Epithelial cell of proximal tubule (primary cell): ENCODE results near the gene GSAP. TPM values are rescaled to one million over a fixed set of nuclear protein-coding genes. Genes with fewer than 3 reads are reported as not detected.

Source experiments
- DNase-seq: peaks from one replicate; pipeline ENCODE4 v3.0.0-alpha.2; 2011; ENCODE audit warnings: low read depth
- H3K4me3 ChIP-seq: 2 replicates; pipeline ENCODE4 v1.5.1; 2011; ENCODE audit warnings: low read depth, mild to moderate bottlenecking, low read length
- CTCF ChIP-seq: conservative IDR thresholded peaks from 2 replicates; pipeline ENCODE4 v1.5.1; 2012; ENCODE audit warnings: low read depth, mild to moderate bottlenecking, low read length
- total RNA-seq: library from RNA; depleted of rRNA; stranded (reverse); fragments of >200 nt; gene quantifications from 2 replicates; pipeline ENCODE4 v1.2.3, GENCODE V29; 2015

The GSAP gene
- total RNA-seq, 1 donor from 2014 or later: 1.2 TPM

GRCh38 chr7:77450613-77451012 is 34.5 kb upstream of the GSAP start:
- no peak overlapping the region for H3K4me3 ChIP-seq
- no peak for DNase-seq
- no peak for TF ChIP-seq CTCF

- TF ChIP-seq CTCF: no peak
- H3K4me3 ChIP-seq: no peak overlapping the region
- DNase-seq: no peak
These were observed 33.9 kb upstream of the GSAP start for GRCh38 chr7:77450054-77450453.

GRCh38 chr7:77447616-77448015 is 31.5 kb upstream of the GSAP start:
- no peak for DNase-seq
- no peak for TF ChIP-seq CTCF
- H3K4me3 ChIP-seq: no peak overlapping the region

- H3K4me3 ChIP-seq: no peak overlapping the region
- no peak for TF ChIP-seq CTCF
- no peak for DNase-seq
These were observed 28.0 kb upstream of the GSAP start for GRCh38 chr7:77444123-77444522.

GRCh38 chr7:77443042-77443441 is 26.9 kb upstream of the GSAP start:
- no peak for TF ChIP-seq CTCF
- no peak for DNase-seq
- no peak overlapping the region for H3K4me3 ChIP-seq

- no peak for DNase-seq
- no peak for TF ChIP-seq CTCF
- H3K4me3 ChIP-seq: no peak overlapping the region
These were observed 26.5 kb upstream of the GSAP start for GRCh38 chr7:77442636-77443035.

- TF ChIP-seq CTCF: no peak
- H3K4me3 ChIP-seq: no peak overlapping the region
- DNase-seq: no peak
These were observed 24.9 kb upstream of the GSAP start for GRCh38 chr7:77441046-77441445.
